SIG-M5 treated with dmso at 0.1 percent for 504 hours (cell line): ENCODE measurements around the gene FGF3.

ENCODE experiments used
- DNase-seq: peaks from one replicate; lab custom pipeline; 2025; ENCODE audit not compliant: unreplicated experiment; lab: John Stamatoyannopoulos, UW

FGF3 gene

DNA sequence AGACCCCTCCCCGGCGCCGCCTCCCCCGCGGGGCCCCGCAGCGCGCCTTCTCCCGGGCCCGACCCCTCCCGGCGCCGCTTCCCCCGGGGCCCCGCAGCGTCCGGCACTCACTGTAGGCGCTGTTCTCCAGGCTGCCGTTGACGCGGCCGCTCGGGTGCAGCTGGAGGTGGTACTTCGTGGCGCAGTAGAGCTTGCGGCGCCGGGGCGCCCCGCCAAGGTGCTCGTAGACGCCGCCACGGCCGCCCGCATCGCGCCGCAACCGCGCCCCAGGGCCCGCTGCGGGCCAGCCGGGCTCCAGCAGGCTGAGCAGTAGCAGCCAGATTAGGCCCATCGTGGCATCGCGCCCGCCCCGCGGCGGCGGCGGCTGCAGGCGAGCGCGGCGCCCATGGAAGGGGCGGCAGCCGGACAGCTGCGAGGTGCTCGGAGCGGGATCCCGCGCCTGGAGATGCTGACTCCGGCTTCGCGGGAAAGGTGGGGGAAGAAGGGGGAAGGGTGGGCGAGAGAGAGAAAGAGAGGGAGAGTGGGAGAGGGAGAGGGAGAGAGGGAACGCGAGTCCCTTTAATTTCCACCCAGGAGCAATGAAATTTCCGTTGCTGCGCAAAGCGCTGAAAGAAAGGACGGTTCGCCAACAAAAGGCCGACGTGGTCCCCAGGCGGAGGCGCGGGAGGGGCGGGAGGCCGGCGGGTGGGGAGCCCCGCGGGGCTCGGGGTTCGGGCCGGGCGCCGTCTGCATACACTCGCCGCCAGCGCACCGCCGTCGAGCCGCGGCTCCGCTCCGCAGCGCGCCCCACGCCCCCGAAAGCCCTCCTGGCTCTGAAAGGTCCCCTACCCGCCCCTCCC is at the start of gene FGF3:
TSS of gene FGF3 (minus strand) at position 814 of the 839 bp plus-strand sequence. CDS start at position 331, 483 bp downstream.
- DNase-seq, result no peak

DNA sequence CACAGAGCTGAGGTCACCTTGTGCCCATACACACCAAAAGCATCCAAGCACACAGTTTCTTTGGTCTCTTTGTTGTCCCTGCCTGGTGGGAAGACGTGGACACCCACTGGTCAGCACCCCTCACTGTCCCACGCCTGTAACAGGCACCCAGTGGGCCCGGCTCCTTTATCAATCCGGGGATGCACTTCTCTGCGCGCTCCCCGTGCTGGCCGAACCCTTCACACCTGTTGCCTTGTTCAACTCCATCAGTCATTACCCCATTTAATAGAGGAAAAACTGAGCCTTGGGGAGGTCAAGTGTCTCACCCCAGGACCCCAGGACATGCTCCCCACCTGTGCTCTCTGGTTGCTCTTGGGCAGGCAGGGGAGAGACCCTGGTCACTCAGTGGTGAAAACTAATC is 49.7 kb upstream of the FGF3 start:
- DNase-seq, result no peak

DNA sequence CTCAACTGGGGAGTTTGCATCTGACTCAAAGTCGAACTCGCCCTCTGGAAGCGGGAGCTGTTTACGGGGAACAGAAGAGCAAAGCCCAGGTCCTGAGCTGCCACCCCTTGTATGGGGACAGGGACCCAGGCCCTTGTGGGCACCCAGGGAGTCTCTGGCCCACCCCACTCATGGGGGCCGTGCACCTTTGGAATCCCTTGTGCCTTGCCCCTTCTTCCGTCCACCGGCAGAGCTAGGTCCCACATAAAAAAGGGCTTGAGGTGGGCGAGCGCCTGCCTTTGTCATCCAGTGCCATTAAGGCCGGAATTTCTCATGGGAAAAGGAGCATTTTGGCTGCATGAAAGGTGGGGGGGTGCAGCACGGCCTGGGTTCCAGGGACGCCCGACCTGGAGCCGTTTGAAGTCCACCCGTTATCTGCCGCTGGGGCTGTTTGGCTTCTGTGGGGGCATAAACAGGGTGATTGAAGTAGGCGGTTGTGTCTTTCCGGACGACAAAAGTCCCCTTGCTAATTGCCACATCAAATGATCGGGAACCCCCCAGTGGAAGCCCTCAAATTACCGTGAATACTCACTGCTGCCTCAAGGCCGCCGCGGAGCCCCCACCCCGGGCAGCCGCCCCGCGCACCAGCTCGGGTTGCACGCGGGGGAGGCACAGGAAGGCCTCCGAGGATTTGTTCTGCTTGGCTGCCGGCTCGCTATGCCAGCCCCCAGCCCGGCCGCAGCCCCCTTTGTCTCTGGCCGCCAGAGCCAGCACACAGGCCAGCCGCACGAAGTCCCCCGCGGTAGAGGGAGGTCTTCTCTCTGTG is 49.0 kb upstream of the FGF3 start:
- no peak for DNase-seq

DNA sequence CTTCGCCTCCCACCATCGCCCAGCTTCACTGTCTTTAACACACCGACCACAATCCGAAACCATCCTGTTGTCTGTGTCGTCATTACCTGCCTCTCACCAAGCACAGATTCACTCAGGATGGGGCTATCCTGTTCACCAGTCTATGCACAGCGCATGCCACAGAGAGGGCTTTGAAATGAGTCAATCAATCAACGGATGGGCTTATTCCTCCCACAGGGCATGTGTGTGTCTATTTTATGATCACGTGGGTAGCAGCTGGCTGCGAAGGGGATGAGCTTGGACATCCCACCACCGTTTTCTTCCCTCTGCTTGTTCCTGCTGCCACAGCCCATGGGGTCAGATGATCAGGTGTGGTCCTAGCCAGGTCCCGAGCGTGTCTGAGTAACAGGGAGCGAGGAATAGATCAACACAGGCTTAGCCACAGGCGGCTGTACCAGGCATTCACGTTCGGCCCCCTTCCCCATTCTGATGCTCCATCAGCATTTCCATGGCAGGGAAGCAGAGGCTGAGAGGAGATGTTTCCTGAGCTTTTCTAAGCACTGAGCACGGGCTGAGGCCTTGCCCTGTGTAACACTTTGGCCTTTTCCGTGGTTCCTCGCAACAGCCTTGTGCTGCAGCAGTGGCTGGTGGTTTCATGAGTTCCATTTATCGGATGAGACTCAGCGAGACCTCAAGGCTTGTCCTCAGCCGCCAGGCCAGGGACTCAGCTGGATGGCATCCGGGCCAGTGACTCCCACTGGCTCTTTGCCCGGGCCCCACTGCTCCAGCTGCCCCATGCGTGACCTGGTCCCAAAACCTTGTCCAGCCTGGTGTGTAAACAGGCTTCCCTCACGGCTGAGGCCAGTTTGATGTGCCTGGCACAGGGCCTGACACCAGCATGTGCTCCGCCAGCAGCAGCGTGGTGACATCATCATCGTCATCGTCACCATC is 48.1 kb upstream of the FGF3 start:
- DNase-seq, result no peak

DNA sequence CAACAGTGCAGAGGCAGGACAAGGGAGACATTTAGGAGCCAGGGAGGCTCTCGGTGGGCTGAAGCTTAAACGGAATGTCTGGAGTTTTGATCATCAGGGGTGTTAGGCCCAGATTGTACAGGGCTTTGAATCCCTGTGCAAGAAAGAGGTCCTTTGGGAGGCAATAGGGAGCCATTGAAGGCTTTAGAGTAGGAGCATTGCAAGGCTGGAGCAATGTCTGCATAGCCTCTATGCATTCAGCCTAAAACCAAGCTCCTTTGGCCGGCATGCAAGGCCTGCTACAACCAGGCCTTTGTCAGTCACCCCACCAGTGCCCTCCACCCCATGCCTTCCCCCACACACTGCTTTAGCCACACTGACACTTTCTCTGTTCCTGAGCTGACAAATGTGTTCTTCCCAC is 47.4 kb upstream of the FGF3 start:
- DNase-seq, result no peak

DNA sequence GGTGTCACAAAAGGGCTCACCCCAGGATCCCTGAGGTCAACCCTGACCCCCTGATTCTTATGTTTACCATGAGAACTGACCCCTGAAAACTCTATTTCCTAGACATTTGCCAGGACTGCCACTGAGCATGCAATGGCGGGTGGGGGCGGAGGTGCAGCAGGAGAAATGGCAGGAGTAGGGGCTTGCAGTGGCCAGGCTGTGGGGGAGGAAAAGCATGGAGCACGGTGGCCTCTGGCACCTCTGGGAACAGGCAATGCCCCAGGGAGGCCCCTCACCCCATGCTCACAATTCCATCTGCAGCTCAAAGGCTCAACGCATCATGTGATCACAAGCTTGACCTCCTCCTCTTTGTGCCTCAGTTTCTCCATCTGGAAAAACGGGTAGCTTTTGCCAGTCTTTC is 46.5 kb upstream of the FGF3 start:
- no peak for DNase-seq

DNA sequence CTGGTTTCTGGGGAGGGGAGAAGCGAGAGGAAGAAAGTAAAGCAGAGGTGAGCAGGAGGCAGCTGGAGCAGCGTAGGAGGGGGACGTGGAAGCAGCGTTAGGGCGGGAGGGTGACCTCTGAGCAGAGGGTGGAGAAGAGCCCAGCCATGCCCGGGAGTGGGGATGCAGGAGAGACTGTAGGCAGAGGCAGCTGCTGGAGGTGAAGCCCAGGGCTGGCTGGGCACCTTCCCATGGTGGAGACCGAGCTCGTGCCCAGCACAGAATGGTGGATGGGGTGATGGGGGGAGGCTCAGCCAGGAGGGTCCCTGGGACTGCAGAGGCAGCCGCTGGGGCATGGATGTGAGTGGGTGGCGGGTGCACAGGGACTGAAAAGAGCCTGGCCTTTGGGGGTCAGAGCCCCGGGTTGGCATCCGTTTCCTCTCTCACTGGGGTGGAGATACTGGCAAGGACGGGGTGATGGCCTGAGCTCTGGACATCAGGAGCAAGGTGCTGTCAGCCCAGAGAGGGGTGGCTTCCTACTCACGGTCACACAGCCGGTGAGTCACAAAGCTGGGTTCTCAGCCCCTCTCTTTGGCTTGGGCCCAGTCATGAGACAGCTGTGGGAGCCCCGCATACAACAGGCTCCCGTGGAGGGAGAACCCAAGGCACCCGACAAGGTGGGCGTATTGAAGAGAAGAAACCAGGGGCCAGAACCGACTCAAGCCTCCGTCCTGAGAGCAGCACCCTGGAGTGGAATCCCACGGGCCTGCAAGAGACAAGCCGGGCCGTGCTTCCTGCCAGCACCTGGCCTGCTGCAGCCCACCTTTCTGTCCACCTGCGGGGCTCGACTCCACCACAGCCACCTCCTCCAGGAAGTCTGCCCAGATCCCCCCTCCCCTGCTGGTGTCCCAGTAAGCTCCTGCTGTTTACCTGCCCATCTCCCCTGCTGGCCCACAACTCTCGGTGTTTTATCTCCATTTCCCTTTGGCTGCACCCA is 45.8 kb upstream of the FGF3 start:
- DNase-seq, result no peak

DNA sequence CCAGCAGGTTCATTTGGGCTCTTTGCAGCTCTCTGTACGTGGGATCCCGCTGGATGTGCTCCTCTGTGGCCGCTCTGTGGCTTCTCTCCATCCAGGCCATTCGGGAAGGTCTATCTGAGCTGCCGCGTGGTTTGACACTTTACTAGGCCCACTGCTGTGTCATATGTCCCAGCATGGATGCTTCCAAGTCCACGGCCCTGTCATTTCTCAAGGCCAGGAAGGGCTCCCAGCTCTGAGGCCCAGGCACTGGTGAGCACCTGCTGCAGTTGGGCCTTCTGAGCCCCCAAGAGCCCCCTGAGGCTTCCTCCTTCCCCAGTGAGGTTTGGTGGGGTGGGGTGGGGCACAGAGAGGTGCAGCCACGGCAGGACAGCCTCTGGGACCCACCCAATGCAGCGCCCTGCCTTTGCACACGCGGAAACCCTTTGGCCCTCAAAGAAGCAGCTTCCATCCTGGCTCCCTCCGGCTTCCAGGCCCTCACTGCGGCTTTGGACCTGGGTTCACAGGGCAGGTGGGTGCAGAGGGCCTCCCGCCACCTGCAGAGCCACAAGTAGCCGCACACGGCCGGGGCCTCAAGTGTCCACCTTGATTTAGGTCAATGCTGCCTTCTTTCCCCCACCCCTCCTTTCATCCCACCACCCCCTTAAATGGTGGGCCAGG is 44.5 kb upstream of the FGF3 start:
- no peak for DNase-seq

DNA sequence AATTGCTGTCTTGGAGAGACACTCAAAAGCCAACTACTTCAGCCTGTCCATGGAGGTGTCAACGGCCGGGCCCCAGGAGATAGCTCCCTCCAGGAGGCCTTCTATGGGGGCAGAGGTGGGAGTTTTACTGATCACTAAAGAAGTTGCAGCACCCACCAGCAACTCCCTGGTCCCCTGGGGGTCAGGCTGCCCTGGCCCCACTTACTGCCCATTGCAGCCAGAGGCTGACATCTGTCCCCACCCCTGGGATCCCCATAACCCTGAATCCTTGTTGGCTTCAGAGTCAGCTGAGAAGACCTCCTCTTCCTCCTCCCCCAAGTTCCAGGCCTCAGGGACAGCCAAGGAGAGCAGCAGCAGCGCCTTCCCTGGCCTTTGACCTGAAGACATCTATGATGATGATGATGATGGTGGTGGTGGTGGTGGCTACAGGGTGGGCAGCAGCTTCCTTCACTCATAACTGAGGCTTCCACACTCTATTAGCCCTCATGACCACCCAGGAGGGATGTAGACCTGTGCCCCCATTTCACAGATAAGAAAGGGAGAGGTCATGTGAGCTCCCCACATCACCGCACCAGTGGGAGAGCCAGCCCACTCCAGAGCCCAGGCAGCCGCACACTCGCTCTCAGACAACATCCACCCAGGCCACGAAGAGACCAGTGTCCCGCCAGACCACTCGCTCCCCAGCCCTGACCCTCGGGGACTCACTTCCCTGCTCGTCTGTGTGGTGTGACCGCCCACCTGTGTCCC is 43.8 kb upstream of the FGF3 start:
- no peak for DNase-seq

DNA sequence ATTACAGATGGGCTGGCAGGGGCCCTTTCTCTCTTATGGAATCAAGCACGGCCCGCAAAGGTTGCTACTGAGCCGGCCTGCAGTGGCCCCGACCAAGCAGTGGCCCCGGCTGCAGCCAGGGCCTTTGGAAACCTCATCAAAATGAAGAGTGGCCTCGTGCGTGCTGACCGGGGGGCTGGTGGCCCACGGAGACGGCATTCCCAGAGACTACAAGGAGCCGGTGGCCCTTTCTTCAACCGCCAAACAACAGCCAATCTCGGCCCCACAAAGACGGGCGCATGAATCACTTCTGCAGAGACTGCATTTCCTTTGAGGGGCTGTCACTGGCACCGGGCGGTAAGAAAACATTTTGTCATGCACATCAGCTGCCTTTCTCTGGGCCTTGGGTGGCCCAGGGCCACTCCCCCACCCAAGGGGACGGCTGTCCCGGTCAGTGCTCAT is 43.1 kb upstream of the FGF3 start:
- no peak for DNase-seq

DNA sequence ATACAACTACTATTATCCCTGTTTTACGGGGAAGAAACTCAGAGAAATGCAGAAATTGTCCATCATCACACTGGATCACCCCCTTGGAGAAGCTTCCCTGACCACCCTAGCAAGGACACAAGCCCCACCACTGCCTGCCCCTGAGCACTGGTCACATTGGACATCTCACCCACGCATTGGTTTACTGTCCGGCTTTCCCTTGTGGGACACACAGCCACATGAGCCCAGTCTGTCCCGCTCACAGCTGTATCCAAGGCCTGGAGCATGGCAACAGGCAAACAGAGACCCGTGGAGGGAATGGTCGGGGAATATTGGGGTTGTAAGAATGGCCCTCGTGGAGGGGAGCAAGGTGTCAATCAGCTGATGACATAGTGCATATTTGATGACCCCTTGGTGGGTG is 42.7 kb upstream of the FGF3 start:
- DNase-seq, result no peak

DNA sequence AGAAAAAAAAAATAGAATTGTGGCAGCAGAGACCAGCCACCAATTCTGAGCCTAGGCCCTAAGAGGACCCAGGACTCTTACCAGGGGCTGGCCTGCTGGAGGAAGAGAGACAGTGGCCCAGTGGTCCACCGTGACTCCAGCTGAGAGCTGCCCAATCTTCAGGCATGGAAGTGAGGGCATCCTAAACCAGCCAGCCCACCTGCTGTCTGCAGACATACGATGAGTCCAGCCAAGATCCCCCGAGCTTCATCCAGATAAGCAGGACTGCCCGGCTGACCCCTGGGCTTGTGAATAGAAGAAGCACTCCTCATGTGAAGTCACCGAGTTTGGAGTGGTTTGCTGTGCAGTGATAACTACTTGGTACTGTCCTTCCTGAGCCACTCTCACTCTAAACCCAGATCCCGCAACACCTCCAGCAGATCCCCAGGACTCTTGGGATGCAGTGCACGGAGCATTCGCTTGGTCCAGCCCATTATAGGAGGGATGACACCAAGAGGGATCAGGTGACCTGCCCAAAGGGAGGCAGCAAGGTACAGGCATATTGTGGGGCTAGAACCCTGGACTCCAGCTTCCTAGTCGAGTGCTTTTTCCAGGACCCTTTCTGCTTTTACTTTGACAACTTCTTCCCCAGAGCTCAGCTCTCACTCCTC is 41.7 kb upstream of the FGF3 start:
- DNase-seq, result no peak

DNA sequence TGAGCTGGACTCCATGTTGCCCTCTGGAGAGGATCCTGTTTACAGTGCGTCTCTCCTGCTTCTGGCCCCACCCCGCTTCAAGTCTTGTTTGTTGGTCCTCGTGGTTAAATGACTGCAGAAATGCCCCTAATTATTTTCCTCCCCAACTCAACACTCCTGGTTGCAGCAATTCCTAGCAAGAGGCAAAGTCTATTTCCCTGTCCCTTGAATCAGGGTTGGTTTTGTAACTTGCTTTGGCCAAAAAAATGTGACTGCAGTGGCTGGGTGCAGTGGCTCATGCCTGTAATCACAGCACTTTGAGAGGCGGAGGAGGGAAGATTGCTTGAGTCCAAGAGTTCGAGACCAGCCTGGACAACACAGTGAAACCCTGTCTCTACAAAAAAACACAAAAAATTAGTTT is 41.0 kb upstream of the FGF3 start:
- DNase-seq, result no peak

DNA sequence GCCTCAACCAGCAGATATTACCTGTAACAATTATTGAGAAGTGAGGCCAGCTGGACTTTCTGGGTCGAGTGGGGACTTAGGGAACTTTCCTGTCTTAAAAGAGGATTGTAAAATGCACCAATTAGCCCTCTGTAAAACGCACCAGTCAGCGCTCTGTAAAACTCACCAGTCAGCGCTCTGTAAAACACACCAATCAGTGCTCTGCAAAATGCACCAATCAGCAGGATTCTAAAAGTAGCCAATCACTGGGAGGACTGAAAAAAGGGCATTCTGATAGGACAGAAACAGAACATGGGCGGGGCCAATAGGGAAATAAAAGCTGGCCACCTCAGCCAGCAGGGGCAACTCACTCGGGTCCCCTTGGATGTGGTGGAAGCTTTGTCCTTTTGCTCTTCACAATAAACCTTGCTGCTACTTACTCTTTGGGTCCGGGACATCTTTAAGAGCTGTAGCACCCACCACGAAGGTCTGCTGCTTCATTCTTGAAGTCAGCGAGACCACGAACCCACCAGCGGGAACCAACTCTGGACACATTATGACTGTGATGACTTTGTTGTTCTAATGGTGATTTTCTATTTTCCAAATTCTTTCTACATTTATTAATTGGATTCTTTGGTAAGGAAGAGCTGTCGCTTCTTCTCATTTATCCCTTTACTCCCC is 40.2 kb upstream of the FGF3 start:
- DNase-seq, result no peak

DNA sequence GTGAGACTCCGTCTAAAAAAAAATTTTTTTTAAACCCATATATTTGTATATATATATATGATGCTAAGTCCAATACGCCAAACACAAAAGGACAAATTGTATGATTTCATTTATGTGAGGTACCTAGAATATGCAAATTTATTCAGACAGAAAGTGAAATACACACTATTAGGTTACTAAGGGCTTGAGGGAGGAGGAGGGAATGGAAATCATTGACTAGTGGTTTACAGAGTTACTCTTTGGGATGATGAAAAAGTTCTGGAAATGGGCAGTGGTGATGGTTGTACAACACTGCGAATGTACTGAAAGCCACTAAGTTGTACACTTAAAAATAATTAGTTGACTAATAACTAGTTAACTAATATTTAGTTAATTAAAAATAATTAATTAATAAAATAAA is 36.2 kb upstream of the FGF3 start:
- no peak for DNase-seq

DNA sequence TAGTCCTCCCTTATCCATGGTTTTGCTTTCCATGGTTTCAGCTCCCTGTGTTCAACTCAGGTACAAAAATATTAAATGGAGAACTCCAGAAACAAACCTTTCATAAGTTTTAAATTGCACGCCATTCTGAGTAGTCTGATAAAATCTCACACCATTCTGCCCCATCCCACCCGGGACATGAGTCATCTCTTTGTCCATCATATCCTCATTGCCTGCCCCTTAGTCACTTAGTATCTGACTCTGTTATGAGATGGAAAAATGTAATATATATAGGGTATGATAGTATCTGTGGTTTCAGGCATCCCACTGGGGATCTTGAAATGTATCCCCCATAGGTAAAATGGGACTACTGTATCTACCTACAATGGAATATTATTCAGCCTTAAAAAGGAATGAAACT is 35.5 kb upstream of the FGF3 start:
- no peak for DNase-seq

DNA sequence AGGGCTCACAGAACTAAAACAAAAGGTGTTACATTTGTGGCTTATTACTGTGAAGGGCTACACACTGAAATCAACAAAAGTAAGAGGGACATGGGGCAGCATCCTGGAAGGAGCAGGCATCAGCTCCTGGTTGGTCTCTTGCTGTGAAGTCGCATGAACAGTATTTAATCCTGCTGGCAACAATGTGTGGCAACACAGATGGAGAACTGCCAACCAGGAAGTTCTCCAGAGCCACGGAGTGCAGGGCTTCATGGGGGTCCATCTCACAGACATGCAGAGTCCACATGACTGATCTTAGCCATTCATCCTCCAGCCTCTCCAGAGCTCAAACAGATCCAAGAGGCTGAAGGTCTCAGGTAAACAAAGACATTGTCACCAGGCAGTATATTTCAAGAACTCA is 32.8 kb upstream of the FGF3 start:
- no peak for DNase-seq

DNA sequence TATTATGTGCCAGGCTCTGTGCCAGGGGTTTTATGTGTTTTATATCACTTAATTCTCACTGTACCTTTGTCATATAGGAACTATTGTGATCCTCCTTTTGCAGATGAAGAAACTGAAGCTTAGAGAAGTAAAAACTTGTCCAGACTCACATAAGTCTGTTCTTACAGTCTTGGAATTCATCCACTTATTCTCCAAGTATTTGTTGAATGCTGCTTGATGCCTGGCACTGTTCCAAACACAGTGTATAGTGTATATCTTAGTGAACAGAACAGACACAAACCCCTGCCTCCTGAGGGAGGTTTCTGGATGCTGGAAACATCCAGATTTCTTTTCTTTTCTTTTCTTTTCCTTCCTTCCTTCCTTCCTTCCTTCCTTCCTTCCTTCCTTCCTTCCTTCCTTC is 29.0 kb upstream of the FGF3 start:
- DNase-seq, result no peak
